Left ventricle myocardium superior (tissue), 1 donor: Measurements from ENCODE around the gene TPRG1L. TPM values are rescaled to one million over a fixed set of nuclear protein-coding genes. Genes with fewer than 3 reads are reported as not detected.
A peak's percentile ranks its signal among the peaks of the same experiment; 100 is the strongest.
"Not testable (repeated sequence)": the region's sequence is repeated elsewhere in the genome, so short reads cannot be mapped to it uniquely, and the experiment has no call there.

Experiments
- ATAC-seq: fragments of 200-7000 bp; cut with Tn5 transposase; one replicate; pipeline ENCODE4 v1.9.1; 2020; ENCODE audit warnings: mild to moderate bottlenecking, moderate library complexity
- DNase-seq: peaks from one replicate; pipeline ENCODE4 v3.0.0-alpha.2; 2020
- intact Hi-C: fragments of 100-400 bp; cut with micrococcal nuclease; formaldehyde crosslinking; loops from one replicate; pipeline ENCODE4 v1.11.0; 2022
- long read RNA-seq: library from polyadenylated mRNA; unstranded; transcript quantifications from one replicate; pipeline ENCODE4 v2.0.0, GENCODE V29; 2021
- total RNA-seq: library from RNA; stranded (reverse); fragmentation: NEBNext Ultra II Directional; extraction: Animal tissue kit (Norgen Biotek cat#: 25700); gene quantifications from one replicate; pipeline ENCODE4 v1.2.1, GENCODE V29; 2021
- donor health status: DM: no; HTN: yes; CAD: no; lungs with severe emphysema.

Gene TPRG1L
- 48.6 TPM for total RNA-seq
- long read RNA-seq, transcript TPRG1L-202 (5 exons, 2,414 nt), result major isoform, 151 of 170 reads
- long read RNA-seq, partial matches to known transcripts, result 16 of 170 reads
- long read RNA-seq, other reads (novel, unspliced or antisense), result 3 of 170 reads

DNA sequence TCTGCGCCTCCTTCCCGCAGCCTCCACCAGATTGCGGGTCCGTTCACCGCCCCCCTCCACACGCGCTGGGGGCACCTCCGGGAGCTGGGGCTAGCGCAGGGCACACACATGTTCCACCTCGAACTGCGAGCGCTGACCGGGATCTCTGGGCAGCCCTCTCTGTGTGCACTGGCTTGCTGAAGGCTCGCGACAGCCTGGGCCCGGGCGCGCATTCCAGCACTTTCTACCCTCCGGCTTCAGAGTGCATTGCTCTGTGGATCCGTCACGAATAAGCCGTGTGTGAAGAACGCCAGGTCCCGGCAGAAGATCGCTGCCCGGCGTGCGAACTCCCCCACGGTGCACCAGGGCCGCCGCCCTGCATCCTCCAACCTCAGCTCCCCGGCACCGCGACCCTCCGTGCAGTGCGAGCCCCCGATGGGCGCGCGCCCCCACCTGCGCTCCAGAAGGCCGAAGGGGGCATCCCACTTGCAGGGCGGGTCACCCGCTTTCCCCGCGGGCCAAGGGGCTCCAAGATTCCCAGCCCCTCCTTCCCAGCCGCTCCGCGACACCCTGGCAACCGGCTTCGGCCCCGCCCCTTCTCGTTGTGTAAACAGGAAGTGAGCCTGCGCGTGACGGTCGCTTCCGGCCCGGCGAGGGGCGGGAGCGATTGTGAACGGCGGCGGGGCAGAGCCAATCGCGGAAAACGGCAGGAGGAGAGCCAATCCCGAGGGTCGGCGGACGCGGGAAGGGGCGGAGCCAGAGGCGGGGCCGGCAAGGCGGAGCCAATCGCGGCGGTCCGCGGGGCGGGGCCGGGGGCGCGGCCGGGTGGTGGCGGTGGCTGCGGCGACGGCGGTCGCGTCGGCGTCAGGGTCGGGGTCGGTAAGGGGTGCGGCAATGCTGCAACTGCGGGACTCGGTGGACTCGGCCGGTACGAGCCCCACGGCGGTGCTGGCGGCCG lies at the start of gene TPRG1L:
TPRG1L (plus strand) TSS at position 816 of the 937 bp plus-strand sequence; CDS start at position 874, 58 bp downstream.
- intact Hi-C loops, result no loop called here
- ATAC-seq (peak; percentile 98), DNase-seq (peak; percentile 99)

DNA sequence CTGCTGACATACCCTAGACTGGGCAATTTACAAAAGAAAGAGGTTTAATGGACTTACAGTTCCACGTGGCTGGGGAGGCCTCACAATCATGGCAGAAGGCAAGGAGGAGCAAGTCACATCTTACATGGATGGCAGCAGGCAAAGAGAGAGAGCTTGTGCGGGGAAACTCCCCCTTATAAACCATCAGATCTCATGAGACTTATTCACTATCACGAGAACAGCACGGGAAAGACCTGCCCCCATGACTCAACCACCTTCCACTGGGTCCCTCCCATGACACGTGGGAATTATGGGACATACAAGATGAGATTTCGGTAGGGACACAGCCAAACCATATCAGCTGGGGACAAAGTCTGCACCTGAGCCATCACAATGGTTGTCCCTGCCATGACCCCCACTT lies 49.3 kb upstream of the TPRG1L start:
- ATAC-seq, intact Hi-C loops, DNase-seq: not testable (repeated sequence)

DNA sequence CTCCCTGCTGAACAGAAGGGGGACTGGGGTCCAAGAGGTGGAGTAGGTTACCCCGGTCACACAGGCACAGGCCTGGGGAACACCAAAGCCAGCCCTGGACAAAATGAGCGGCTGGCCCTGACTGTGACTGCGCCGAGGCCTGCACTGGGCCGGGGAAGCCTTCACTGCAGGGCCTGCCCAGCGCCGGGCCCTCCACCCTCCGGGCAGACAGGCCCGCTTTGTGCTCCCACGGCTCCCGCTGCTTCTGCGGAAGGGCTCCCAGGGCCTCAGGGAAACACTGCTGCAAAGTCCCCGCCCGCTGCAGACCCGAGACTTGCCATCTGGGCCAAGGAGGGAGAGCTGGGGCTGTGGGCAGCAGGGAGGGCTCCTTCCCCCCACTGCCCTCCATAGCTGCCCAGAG lies 48.8 kb upstream of the TPRG1L start:
- DNase-seq (no peak), ATAC-seq (no peak)
- intact Hi-C loops, result no loop called here

DNA sequence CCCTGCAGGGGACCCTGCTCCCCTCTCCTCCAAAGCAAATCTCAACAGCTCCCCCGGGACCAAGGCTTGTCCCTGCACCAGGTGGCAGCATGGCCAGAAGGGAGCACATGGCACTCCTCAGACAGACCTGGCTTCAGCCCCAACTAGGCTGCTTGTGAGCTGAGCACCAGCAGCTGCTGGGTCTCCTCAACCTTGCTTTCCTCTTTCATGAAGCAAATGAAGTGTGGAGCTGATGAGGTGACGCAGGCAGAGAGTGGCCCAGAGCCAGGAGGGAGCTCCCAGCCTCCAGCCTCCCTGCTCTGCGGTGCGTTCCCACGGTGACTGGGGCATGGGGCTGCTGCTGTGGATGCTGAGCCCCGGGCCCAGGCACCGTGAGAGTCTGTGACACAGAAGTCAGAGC lies 47.5 kb upstream of the TPRG1L start:
- intact Hi-C loops, result no loop called here
- no peak for DNase-seq
- no peak for ATAC-seq

DNA sequence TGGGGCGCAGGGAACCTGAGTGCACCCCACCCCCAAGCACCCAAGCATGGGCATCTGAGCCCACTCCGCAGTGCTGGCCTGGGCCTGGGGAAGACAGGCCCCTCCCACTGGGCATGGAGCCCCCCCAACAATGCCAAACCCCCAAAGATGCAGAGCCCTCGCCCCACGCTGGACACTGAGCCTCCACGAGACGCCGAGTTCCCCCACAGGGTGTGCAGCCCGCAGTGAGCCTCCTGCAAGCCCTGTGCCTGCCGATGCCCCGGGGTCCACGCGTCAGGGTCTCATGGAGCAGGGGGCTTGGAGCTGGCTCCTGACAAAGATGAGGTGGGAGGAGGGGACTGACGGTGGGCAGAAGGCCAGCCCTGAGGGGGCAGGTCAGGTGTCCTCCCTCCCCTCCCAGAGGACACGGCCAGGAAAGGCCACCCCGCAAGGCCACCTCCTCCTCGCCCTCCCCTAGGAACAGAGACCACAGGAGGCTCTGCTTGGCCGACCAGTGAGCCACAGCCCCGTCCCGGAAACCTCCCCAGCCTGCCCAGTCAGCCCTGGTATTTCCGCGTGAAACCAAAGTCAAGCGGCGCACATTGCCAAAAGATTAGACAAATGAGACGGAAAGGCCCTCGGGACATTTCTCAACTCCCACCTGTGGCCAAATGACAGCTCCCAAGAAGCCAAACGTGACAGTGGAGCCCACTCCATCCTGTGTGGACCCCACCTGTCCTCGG lies 46.9 kb upstream of the TPRG1L start:
- ATAC-seq (no peak), DNase-seq (no peak)
- intact Hi-C loops, result no loop called here

DNA sequence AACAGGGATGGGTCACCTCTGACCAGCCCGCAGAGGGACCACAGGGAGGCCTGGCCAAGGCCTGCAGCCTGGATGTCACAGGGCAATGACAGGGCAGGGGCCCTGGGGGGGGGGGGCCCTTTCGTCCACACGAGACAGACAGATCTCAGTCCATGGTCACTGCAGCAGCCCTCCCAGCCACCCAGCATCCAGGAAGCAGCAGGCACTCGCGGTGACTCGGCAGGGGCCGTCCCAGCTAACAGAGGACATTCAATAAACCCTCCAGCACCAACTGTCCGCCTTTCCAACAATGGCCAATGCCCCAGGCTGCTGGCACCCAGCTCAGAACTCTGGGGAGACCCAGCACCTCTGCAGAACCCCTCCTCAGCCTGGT lies 46.4 kb upstream of the TPRG1L start:
- intact Hi-C loops, result no loop called here
- ATAC-seq (no peak), DNase-seq (no peak)

DNA sequence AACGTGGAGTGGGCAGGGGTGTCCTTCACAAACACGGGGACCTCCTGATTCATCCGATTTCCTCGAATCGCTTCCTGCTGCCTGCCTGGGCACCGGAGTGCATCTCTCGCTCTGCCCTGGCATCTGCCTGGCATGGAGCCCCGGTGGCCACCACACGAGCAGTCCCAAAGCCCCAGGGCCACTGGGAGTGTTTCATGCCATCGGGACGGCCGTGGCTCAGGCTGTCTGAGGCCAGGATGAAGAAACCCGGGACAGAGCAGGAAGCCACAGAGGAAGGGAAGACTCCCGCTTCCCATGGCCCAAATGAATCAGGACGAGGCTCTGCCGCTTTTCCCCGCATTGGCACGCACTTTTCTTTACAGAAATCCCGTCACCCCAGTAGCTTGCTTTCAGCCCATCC lies 45.9 kb upstream of the TPRG1L start:
- no peak for ATAC-seq
- DNase-seq, result no peak
- intact Hi-C loops, result no loop called here

DNA sequence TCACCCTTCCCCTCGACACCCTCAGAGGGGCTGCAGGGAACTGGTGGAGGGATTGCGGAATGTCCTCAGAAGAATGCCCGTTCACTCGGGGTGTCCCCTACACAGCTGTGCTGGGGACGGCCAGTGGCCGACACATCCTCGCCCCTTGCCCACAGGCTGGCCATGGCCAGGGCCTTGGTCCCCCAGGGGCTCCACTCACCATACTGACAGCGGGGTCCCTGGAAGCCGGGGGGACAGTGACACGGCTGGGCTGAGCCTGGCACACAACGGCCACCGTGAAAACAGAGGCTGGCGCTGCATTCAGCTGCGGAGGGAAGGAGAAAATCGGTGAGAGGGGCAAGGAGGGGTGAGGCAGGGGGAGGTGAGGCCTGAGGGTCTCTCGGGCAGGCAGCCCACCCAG lies 45.2 kb upstream of the TPRG1L start:
- no peak for DNase-seq
- ATAC-seq, result no peak
- intact Hi-C loops, result no loop called here

DNA sequence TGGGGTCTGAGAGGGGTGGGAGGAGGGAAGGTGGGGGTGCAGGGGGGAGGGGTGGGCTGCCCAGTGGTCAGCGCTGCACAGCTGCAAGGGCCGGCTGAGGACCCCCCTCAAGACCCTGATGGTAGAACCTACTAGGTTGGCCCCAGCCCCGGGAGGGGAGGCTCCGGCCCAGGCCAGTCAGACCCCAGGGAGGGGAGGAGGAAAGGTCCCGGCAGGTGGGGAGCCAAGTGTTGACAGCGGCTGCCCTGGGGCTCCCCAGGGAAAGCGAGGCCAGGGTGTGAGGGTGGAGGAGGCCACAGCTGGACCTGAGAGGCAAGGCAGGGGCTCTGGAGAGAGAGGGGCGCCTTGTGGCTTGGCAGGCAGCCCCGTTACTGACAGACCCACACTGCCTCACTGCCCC lies 44.6 kb upstream of the TPRG1L start:
- no peak for ATAC-seq
- intact Hi-C loops, result no loop called here
- DNase-seq, result no peak

DNA sequence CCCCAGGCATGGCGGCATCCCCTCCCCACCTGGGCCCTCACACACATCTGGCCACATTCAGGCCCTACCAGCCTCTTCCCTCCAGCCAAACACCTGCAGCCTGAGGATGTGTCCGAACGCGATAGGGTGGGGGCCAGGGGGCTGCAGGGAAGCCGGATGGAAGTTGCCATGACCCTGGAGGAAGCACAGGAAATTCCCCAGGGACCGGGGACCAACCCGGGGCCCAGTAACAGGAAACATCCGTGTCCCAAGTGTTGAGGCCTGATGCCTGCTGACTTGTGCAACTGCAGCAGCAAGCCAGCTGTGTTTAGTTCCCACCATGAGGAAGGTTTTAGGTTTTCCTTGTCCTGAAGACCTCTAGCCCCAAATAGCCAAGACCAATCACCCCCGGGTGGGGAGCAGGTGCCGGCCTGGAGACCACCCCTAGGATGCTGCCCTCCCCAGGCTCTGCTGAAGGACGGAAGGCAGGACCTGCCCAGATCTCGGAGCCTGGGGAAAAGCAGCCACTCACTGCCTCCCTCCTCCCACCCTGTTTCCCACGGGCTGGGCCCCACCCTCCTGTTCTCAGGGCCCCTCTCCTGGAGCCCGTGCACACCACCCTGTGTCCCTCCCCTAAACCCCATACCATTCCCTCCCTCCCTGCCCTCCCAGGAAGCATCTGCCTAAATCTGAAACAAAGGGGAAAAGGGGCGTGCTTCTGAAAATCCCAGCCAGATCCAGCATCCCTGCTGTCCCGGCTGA lies 43.3 kb upstream of the TPRG1L start:
- DNase-seq (no peak), ATAC-seq (no peak)
- intact Hi-C loops, result no loop called here

DNA sequence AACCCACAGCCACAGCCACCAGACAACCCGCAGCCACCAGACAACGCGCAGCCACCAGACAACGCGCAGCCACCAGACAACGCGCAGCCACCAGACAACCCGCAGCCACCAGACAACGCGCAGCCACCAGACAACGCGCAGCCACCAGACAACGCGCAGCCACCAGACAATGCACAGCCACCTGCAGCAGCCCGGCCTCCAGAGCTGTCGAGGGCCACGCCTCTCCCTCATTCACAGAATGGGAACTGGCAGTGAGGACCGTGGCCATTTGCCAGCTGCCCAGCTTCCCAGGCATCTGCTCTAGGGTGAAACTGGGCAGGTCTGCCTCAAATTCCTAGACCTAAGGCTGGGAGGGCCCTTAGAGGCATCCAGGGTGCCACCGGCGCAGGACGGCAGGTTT lies 41.1 kb upstream of the TPRG1L start:
- intact Hi-C loops, ATAC-seq: not testable (repeated sequence)
- peak; percentile 48 for DNase-seq

DNA sequence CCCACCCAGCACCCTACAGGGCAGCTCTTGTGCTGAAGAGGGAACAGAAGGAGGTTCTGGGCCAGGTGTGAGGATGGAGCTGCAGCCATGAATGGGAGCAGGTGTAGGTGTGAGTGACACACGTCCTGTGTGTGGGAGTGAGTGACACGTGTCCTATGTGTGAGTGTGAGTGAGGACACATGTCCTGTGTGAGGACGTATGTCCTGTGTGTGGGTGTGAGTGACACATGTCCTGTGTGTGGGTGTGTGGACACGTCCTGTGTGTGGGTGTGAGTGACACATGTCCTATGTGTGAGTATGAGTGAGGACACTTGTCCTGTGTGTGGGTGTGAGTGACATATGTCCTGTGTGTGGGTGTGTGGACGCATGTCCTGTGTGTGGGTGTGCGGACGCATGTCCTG lies 39.9 kb upstream of the TPRG1L start:
- ATAC-seq, result no peak
- DNase-seq, result no peak
- intact Hi-C loops, result no loop called here

DNA sequence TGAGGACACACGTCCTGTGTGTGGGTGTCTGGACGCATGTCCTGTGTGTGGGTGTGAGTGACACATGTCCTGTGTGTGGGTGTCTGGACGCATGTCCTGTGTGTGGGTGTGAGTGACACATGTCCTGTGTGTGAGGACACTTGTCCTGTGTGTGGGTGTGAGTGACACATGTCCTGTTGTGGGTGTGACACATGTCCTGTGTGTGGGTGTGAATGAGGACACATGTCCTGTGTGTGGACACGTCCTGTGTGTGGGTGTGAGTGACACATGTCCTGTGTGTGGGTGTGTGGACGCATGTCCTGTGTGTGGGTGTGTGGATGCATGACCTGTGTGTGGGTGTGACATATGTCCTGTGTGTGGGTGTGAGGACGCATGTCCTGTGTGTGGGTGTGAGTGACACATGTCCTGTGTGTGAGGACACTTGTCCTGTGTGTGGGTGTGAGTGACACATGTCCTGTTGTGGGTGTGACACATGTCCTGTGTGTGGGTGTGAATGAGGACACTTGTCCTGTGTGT lies 39.4 kb upstream of the TPRG1L start:
- ATAC-seq, intact Hi-C loops, DNase-seq: not testable (repeated sequence)

DNA sequence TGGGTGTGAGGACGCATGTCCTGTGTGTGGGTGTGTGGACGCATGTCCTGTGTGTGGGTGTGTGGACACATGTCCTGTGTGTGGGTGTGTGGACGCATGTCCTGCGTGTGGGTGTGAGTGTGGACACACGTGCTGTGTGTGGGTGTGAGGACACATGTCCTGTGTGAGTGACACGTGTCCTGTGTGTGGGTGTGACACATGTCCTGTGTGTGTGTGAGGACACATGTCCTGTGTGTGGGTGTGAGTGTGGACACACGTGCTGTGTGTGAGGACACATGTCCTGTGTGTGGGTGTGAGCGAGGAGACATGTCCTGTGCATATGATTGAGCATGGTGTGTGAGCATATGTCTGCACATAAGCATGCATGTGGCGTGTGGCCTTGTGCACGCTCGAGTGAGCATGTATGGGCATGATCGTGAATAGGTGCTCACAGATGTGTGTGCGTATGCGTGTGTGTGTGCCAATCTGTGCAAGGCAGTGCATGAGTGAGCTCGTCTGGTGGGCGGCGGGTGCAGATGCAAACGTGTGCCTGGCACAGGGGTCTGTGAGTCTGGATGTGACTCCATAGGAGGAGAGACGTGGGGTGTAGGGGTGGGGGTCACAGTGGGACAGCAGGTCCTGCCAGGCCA lies 38.8 kb upstream of the TPRG1L start:
- ATAC-seq (no peak), DNase-seq (no peak)
- intact Hi-C loops, result no loop called here

DNA sequence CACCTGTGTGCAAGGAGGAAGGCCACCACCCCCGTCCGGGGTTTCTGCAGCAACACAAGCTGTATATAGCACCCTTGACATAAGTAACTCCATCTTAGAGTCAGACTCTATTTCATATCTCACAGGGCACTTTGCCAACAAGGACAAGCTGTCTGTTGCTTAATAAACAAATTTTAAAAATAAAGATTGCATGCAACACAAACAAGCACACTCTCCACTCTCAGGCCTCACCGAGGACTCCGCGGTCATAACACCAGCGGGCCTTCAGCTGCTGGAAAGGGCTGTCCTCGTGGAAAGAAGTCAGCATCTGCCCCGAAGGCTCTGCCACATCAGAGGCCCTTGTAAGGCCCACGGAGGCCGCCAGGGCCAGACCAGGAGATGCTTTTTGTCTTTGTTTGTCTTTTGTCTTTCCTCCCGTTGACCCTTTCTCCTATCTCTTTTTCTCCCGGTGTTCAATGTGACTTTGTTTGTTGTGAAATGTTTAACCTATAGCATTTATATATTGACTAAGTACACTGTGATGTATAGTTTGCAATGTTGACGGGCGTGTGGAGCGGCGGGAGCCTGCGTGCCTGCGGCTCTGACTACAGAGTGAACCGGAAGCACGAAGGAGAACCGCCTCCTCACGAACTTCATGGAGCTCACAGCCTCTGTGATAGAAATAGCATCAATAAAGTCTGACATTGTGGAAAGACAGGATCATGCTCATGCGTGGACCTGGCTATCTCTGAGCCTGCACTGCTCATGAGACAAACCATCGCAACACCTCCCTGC lies 37.6 kb upstream of the TPRG1L start:
- intact Hi-C loops, result no loop called here
- ATAC-seq, result no peak

DNA sequence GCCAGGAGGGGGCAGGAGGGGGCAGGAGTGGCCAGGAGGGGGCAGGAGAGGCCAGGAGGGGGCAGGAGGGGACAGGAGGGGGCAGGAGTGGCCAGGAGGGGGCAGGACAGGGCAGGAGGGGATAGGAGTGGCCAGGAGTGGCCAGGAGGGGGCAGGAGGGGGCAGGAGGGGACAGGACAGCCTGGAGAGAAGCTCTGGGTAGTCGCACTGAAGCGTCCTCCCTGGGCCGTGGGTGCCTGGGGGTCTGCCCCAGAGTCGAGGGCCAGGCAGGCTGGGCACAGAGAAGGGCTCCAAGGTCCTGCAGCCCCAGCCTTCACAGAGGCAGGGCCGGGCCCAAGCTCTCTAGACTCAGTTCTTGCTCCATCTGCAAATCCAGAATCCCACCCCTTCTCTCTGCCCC lies 36.4 kb upstream of the TPRG1L start:
- intact Hi-C loops, result no loop called here
- ATAC-seq (no peak), DNase-seq (no peak)

More for the DNA sequence above, 37.6 kb upstream of the TPRG1L start:
- no peak for DNase-seq

DNA sequence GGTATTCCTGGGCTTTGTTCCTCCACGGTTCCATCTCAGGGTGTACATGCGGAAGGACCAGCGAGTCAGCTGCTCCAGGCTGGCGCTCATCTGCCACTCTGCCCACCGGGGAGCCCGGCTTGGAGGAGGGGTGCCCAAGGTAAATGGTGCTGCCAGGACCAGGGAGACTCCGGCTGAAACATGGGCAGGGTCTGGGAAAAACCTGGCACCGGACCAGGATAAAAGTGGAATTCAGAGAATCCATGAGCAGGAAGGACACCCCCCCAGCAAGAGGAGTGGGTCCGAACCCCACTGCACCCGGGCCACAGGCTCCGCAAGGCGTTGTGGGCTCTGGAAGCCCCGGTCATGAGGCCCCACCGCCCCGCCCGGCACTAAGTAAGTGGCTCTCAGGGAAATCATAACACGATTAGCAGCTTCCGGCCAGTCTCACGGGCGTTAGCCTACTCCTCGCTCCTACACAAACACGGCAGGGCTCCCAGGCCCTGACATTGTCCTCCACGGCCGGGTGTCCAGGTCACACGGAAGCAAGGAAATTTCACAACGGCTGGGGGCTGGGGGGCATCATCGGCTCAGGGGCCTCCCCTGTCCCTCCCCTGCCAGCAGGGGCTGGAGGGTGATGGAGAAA lies 34.6 kb upstream of the TPRG1L start:
- peak; percentile 44 for ATAC-seq
- intact Hi-C loops, result no loop called here

More for the DNA sequence above, 34.6 kb upstream of the TPRG1L start:
- no peak for DNase-seq
